GM19452 (cell line): Measurements from ENCODE around the gene C17orf100.
A peak's percentile ranks its signal among the peaks of the same experiment; 100 is the strongest.

Source experiments
- ATAC-seq: cut with Tn5 transposase; IDR thresholded peaks from one replicate; pipeline ENCODE4 v1.9.1; 2021; ENCODE audit not compliant: unreplicated experiment

Gene C17orf100

GRCh38 chr17:6651354-6651918, at the start of gene C17orf100, which contains the start of gene MED31:
C17orf100 (plus strand) TSS chr17:6651762; CDS start chr17:6651914, 152 bp downstream.
MED31 (minus strand) TSS chr17:6651605; CDS start chr17:6651528, 77 bp downstream.
- ATAC-seq, result peak; percentile 71

- ATAC-seq, result no peak
These were observed 49.4 kb upstream of the C17orf100 start for GRCh38 chr17:6602141-6602540.

GRCh38 chr17:6603744-6604325, 47.7 kb upstream of the C17orf100 start:
- no peak for ATAC-seq

DNA sequence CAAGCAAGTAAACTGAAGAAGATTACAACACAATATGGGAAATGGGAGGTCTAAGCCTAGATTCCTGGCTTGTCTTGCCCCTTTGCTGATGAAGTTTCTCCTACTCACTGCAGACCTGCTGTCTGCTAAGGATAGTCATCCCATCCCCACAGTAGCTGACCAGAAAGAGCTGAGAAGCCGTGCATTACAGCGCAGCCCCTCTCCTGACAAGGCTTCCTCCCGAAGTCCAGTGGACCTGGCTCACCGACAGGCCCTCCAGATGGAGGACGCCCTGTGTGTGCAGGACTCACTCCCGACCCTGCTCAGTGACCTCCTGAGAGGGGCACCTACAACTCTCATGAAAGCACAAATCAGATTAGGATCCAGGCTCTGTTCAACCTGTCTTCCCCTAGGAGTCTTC, 46.4 kb upstream of the C17orf100 start:
- no peak for ATAC-seq

- no peak for ATAC-seq
These were observed 43.2 kb upstream of the C17orf100 start for GRCh38 chr17:6608321-6608720.

- ATAC-seq, result no peak
These were observed 41.6 kb upstream of the C17orf100 start for GRCh38 chr17:6610011-6610410.

DNA sequence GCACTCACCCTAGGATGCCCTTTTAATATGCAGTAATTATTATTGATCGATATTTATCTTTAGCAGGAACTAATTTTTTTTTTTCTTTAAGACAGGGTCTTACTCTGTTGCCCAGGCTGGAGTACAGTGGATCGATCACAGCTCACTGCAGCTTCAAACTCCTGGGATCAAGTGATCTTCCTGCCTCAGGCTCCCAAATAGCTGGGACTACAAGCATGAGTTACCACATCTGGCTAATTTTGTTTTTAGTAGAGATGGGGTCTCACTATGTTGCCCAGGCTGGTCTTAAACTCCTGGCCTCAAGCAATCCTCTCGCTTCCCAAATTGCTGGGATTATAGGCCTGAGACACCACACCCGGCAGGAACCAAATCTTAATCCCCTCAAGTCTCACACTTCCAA, 40.3 kb upstream of the C17orf100 start:
- ATAC-seq, result no peak

- no peak for ATAC-seq
These were observed 27.6 kb upstream of the C17orf100 start for GRCh38 chr17:6623941-6624340.

GRCh38 chr17:6626616-6627015, 24.9 kb upstream of the C17orf100 start:
- no peak for ATAC-seq

- ATAC-seq, result no peak
These were observed 24.5 kb upstream of the C17orf100 start for GRCh38 chr17:6627019-6627418.

DNA sequence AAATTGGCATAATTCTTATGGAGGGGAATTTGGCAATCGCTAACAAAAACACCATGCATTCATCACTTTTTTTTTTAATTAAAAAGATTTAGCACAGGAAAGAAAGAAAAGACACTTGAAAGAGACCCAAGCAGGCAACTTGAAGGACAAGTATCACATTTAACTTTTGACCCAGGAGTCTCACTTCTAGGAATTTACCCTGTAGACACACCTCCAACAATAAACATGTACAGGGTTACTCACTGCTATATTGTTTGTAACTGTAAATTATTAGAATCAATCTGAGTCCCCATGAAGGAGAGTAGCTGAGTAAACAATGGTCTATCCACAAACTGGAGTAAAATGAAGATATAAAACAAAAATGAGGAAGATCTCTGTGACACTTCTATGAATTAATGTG, 21.2 kb upstream of the C17orf100 start:
- no peak for ATAC-seq

DNA sequence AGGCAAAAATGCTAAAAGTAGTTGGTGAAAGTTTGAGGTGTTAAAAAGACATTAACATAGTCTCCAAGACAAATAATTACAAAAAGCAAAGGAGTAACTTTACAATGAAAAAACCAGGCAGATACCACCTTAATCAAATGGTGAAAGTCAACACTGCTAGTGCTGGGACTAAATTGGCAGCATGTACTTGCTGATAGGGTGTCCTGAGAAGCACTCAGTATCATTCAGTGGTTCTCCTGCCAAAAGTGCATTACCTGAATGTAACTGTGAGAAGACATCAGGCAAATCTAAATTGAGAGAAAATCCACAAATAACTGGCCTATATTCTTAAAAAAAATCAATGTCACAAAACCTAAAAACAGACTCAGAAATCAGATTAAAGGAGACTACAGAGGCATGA, 19.0 kb upstream of the C17orf100 start:
- no peak for ATAC-seq

DNA sequence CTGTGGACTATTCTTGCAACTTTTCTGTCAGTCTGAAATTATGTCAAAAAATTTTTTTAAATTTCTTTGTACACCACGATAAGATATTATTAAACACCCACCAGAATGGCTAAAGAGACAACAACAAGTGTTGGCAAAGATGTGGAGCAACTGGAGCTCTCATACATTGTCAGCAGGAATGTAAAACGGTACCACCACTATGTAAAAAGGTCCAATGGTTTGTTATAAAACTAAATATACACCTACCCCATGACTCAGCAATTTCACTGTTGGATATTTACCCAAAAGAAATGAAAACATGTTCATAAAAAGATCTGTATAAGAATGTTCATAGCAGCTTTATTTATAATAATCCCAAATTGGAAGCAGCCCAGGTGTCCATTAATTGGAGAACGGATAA, 18.3 kb upstream of the C17orf100 start:
- no peak for ATAC-seq

- no peak for ATAC-seq
These were observed 15.5 kb upstream of the C17orf100 start for GRCh38 chr17:6636105-6636504.

- no peak for ATAC-seq
These were observed 14.7 kb upstream of the C17orf100 start for GRCh38 chr17:6636616-6637457.

GRCh38 chr17:6637458-6637840, 14.1 kb upstream of the C17orf100 start:
- no peak for ATAC-seq

GRCh38 chr17:6638046-6638908, 13.3 kb upstream of the C17orf100 start:
- ATAC-seq, result no peak

DNA sequence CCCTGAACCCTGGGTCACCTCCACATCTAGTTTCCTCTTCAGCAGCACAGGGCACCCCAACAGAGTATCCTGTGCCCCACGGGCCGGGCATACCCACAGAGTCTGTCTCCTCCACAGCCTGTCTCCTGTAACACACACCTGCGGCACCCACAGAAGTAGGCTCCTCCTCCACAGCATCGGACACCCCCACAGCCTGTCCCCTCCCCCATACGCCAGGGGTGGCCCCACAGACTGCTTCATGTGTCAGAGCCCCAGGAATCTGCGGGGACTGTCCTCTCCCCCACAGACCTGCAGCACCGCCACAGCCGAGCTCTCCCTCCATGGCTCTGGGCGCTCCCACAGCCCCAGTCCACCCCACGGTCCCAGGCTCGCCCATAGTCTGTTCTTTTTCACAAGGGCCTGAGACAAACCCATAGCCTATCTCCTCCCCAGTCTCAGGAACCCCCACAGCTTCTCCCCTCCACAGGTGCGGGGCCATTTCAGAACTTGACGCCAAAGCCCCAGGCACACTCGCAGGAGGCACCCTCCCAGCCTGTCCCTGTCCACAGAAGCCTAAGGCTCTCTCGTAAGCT, 12.5 kb upstream of the C17orf100 start:
- ATAC-seq, result no peak

DNA sequence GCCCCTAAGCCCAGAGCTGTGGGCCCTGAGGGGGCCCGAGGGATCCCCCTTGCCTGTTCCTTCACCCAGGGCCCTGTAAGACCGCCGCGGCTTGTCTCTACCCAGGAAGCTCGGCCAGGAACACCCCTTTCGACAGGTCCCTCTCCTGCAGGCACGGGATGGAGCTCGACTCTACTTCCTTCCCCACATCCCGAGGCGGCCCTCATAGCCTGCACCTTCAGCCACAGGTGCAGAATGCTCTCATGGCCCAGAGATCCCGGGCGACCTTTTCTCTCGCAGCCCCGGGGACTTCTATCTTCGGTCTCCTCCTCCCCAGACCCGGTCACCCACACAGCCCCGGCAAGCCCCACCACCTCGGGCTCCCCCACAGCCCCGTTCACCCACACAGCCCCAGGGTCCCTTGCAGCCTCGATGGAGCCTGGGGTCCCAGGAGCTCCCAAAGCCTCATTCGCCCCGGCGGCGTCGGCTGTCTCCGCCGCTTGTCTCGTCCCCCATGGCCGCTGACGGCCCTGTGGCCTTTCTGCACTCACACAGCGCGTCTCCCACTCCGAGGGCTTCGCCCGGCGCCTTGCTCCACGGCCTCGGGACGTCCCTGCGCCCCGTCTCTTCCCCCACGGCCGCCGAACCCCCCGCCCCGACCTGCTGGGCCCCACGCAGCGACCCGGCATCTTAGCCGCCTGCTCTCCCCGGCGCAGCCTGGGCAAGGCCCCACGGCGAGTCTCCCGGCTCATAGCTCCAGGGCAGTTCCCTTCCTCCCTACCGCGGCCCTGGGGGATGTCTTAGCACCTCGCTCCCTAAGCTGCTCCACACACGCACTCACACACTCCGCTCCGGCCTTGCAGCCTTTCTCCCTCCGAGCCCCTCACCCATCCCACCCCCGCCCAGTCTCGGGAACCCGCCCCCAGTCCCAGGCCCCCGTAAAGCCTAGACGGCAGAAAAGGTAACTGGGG, 11.7 kb upstream of the C17orf100 start:
- no peak for ATAC-seq
